ENCODE data around the gene TTC9C.

- TF ChIP-seq, protein P1, sequence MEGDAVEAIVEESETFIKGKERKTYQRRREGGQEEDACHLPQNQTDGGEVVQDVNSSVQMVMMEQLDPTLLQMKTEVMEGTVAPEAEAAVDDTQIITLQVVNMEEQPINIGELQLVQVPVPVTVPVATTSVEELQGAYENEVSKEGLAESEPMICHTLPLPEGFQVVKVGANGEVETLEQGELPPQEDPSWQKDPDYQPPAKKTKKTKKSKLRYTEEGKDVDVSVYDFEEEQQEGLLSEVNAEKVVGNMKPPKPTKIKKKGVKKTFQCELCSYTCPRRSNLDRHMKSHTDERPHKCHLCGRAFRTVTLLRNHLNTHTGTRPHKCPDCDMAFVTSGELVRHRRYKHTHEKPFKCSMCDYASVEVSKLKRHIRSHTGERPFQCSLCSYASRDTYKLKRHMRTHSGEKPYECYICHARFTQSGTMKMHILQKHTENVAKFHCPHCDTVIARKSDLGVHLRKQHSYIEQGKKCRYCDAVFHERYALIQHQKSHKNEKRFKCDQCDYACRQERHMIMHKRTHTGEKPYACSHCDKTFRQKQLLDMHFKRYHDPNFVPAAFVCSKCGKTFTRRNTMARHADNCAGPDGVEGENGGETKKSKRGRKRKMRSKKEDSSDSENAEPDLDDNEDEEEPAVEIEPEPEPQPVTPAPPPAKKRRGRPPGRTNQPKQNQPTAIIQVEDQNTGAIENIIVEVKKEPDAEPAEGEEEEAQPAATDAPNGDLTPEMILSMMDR (conservative IDR thresholded peaks at IDR 0.05; ENCODE audit: low read depth, low read length), result no peak
- TF ChIP-seq EZH2 (IDR thresholded peaks at IDR 0.05; ENCODE audit: low read length, unreplicated experiment), result no peak
- TF ChIP-seq EZH2phosphoT487 (IDR thresholded peaks at IDR 0.05; ENCODE audit: borderline replicate concordance, low read length), result no peak
These were observed 12.1 kb upstream of the TTC9C start for GRCh38 chr11:62716206-62716605.

Measured in PC-3 (cell line).